Mesendoderm (in vitro differentiated cells): Measurements from ENCODE around the gene NDC1.
"Not testable (repeated sequence)": the region's sequence is repeated elsewhere in the genome, so short reads cannot be mapped to it uniquely, and the experiment has no call there.

Source experiments
- DNase-seq: peaks from one replicate; pipeline ENCODE4 v3.0.0; 2013
- H2AK5ac ChIP-seq: 2 replicates; pipeline ENCODE4 v1.6.1; 2013; ENCODE audit warnings: low read length, inconsistent platforms
- H2BK120ac ChIP-seq: 2 replicates; pipeline ENCODE4 v1.6.1; 2013; ENCODE audit warnings: low read depth, mild to moderate bottlenecking, low read length, moderate library complexity, mixed read lengths
- H2BK15ac ChIP-seq: replicated peaks from 2 replicates; pipeline ENCODE4 v1.6.1; 2013; ENCODE audit warnings: low read depth, mild to moderate bottlenecking, moderate library complexity
- H2BK5ac ChIP-seq: 2 replicates; pipeline ENCODE4 v1.6.1; 2013; ENCODE audit warnings: low read length, inconsistent platforms
- H3K18ac ChIP-seq: 2 replicates; pipeline ENCODE4 v1.6.1; 2013; ENCODE audit warnings: mild to moderate bottlenecking, low read length, mixed read lengths
- H3K23ac ChIP-seq: one replicate; pipeline ENCODE4 v1.6.1; 2013; ENCODE audit warnings: low read length
- H3K27ac ChIP-seq: 2 replicates; pipeline ENCODE4 v1.5.1; 2013; ENCODE audit warnings: low read depth, mild to moderate bottlenecking, inconsistent platforms, low read length, moderate library complexity
- H3K27me3 ChIP-seq: 2 replicates; pipeline ENCODE4 v1.6.1; 2013; ENCODE audit warnings: low read length, control low read depth, mild to moderate bottlenecking, inconsistent platforms; ENCODE audit not compliant: insufficient read depth, poor library complexity
- H3K36me3 ChIP-seq: 2 replicates; pipeline ENCODE4 v1.6.1; 2013; ENCODE audit warnings: low read length, inconsistent platforms; ENCODE audit not compliant: control insufficient read depth, insufficient read depth
- H3K4ac ChIP-seq: one replicate; pipeline ENCODE4 v1.6.1; 2013; ENCODE audit warnings: low read depth, mild to moderate bottlenecking, low read length, moderate library complexity
- H3K4me1 ChIP-seq: 2 replicates; pipeline ENCODE4 v1.6.1; 2013; ENCODE audit warnings: low read depth, low read length, inconsistent platforms; ENCODE audit not compliant: control insufficient read depth
- H3K4me2 ChIP-seq: 2 replicates; pipeline ENCODE4 v1.6.1; 2013; ENCODE audit warnings: low read length
- H3K4me3 ChIP-seq: 2 replicates; pipeline ENCODE4 v1.5.1; 2013; ENCODE audit warnings: mild to moderate bottlenecking, low read length
- H3K56ac ChIP-seq: one replicate; pipeline ENCODE4 v1.6.1; 2013; ENCODE audit warnings: low read length
- H3K79me1 ChIP-seq: 2 replicates; pipeline ENCODE4 v1.6.1; 2013; ENCODE audit warnings: low read length, inconsistent platforms
- H3K79me2 ChIP-seq: 2 replicates; pipeline ENCODE4 v1.6.1; 2013; ENCODE audit warnings: mild to moderate bottlenecking, low read length; ENCODE audit not compliant: control insufficient read depth, insufficient read depth
- H3K9ac ChIP-seq: 2 replicates; pipeline ENCODE4 v1.6.1; 2013; ENCODE audit warnings: low read length, inconsistent platforms
- H4K5ac ChIP-seq: one replicate; pipeline ENCODE4 v1.6.1; 2013; ENCODE audit warnings: low read length
- H4K8ac ChIP-seq: one replicate; pipeline ENCODE4 v1.6.1; 2013; ENCODE audit warnings: low read depth, mild to moderate bottlenecking, control low read depth, low read length, moderate library complexity
- WGBS: extraction: QIAGEN DNeasy Blood & Tissue Kit; methylation state at CpG from one replicate; pipeline ENCODE4 v1.1.7; 2013; ENCODE audit warnings: low lambda C conversion rate, missing lambda C conversion rate; ENCODE audit not compliant: insufficient coverage; ENCODE audit errors: extremely low coverage; 5-methylcytosine and 5-hydroxymethylcytosine counted together

NDC1 gene

GRCh38 chr1:53821380-53821779, 16.7 kb downstream of the NDC1 start:
- Histone ChIP-seq H3K4ac (no peak overlapping the region), H3K4me2 (no peak overlapping the region), H3K27me3 (no peaks in the 10 kb centered on the region), H3K18ac (no peak overlapping the region), H3K27ac (no peak overlapping the region), H3K23ac (no peak overlapping the region), H3K36me3 (peaks cover 6% of the 10 kb centered on the region), H3K56ac (no peak overlapping the region), H4K8ac (no peak overlapping the region), H2BK120ac (no peak overlapping the region), H2BK15ac (no peak overlapping the region), H2BK5ac (no peak overlapping the region), H3K9ac (no peak overlapping the region), H2AK5ac (no peak overlapping the region), H4K5ac (no peak overlapping the region), H3K79me2 (peaks cover 2% of the 10 kb centered on the region), H3K79me1 (peaks cover 2% of the 10 kb centered on the region), H3K4me1 (no peaks in the 10 kb centered on the region), H3K4me3 (no peak overlapping the region)
- DNase-seq, result no peak
- WGBS, result no CpG with 5 or more reads among the region's 5 CpGs

- Histone ChIP-seq H2BK120ac (no peak overlapping the region), H2BK5ac (no peak overlapping the region), H3K4me3 (no peak overlapping the region), H3K9ac (no peak overlapping the region), H3K4me2 (no peak overlapping the region), H4K5ac (no peak overlapping the region), H2BK15ac (no peak overlapping the region), H4K8ac (no peak overlapping the region), H3K27me3 (no peaks in the 10 kb centered on the region), H3K36me3 (peaks cover 4% of the 10 kb centered on the region), H3K79me1 (peaks cover 2% of the 10 kb centered on the region), H3K18ac (no peak overlapping the region), H3K79me2 (peaks cover 2% of the 10 kb centered on the region), H3K56ac (no peak overlapping the region), H3K4me1 (no peaks in the 10 kb centered on the region), H2AK5ac (no peak overlapping the region), H3K23ac (no peak overlapping the region), H3K27ac (no peak overlapping the region), H3K4ac (no peak overlapping the region)
- DNase-seq, result no peak
Observed at GRCh38 chr1:53819387-53819786, 18.7 kb downstream of the NDC1 start.

- not testable (repeated sequence) for H4K5ac ChIP-seq, DNase-seq, H3K18ac ChIP-seq, H4K8ac ChIP-seq, H3K56ac ChIP-seq, H2BK15ac ChIP-seq, H3K27ac ChIP-seq, H2AK5ac ChIP-seq, H3K9ac ChIP-seq, H2BK120ac ChIP-seq, H3K79me1 ChIP-seq, H3K79me2 ChIP-seq, H3K27me3 ChIP-seq, H3K4me1 ChIP-seq, H3K4me3 ChIP-seq, H3K36me3 ChIP-seq, H2BK5ac ChIP-seq, H3K23ac ChIP-seq, H3K4ac ChIP-seq, H3K4me2 ChIP-seq
- no CpG with 5 or more reads among the region's 1 CpG for WGBS
Observed at GRCh38 chr1:53816584-53816983, 21.5 kb downstream of the NDC1 start.

GRCh38 chr1:53815484-53815883, 22.6 kb downstream of the NDC1 start:
- H4K5ac ChIP-seq, H3K23ac ChIP-seq, H3K18ac ChIP-seq, H3K27me3 ChIP-seq, H3K4me1 ChIP-seq, H2BK120ac ChIP-seq, H3K56ac ChIP-seq, H3K79me1 ChIP-seq, H3K4ac ChIP-seq, H2BK15ac ChIP-seq, H2AK5ac ChIP-seq, H3K27ac ChIP-seq, H3K79me2 ChIP-seq, H3K4me2 ChIP-seq, H3K36me3 ChIP-seq, H3K9ac ChIP-seq, DNase-seq, H3K4me3 ChIP-seq, H2BK5ac ChIP-seq, H4K8ac ChIP-seq: not testable (repeated sequence)
- no CpG with 5 or more reads among the region's 1 CpG for WGBS

- no peak overlapping the region for H3K27ac ChIP-seq
- H3K27me3 ChIP-seq, result no peaks in the 10 kb centered on the region
- no peaks in the 10 kb centered on the region for H3K79me2 ChIP-seq
- H4K8ac ChIP-seq, result no peak overlapping the region
- H2BK15ac ChIP-seq, result no peak overlapping the region
- WGBS, result no CpG with 5 or more reads among the region's 4 CpGs
- H3K79me1 ChIP-seq, result no peaks in the 10 kb centered on the region
- H3K56ac ChIP-seq, result peak overlapping the region; percentile 50
- H3K4me3 ChIP-seq, result no peak overlapping the region
- no peak overlapping the region for H3K23ac ChIP-seq
- H3K9ac ChIP-seq, result no peak overlapping the region
- no peak overlapping the region for H2BK5ac ChIP-seq
- no peak overlapping the region for H3K4me2 ChIP-seq
- no peaks in the 10 kb centered on the region for H3K4me1 ChIP-seq
- no peak overlapping the region for H2BK120ac ChIP-seq
- DNase-seq, result peak; percentile 85
- H3K36me3 ChIP-seq, result no peaks in the 10 kb centered on the region
- no peak overlapping the region for H4K5ac ChIP-seq
- H3K4ac ChIP-seq, result no peak overlapping the region
- H3K18ac ChIP-seq, result no peak overlapping the region
- no peak overlapping the region for H2AK5ac ChIP-seq
Observed at GRCh38 chr1:53811414-53811851, 26.7 kb downstream of the NDC1 start.

GRCh38 chr1:53810497-53810896, 27.6 kb downstream of the NDC1 start:
- no peak overlapping the region for H2BK15ac ChIP-seq
- H3K4me2 ChIP-seq, result no peak overlapping the region
- no peaks in the 10 kb centered on the region for H3K79me2 ChIP-seq
- DNase-seq, result no peak
- no peak overlapping the region for H2AK5ac ChIP-seq
- H4K8ac ChIP-seq, result no peak overlapping the region
- no peak overlapping the region for H3K18ac ChIP-seq
- no peak overlapping the region for H2BK5ac ChIP-seq
- no peak overlapping the region for H3K9ac ChIP-seq
- no peak overlapping the region for H3K4ac ChIP-seq
- H3K4me3 ChIP-seq, result no peak overlapping the region
- H3K23ac ChIP-seq, result no peak overlapping the region
- H2BK120ac ChIP-seq, result no peak overlapping the region
- no peaks in the 10 kb centered on the region for H3K79me1 ChIP-seq
- no peaks in the 10 kb centered on the region for H3K4me1 ChIP-seq
- no peak overlapping the region for H3K56ac ChIP-seq
- no peak overlapping the region for H4K5ac ChIP-seq
- WGBS, result no CpG with 5 or more reads among the region's 2 CpGs
- H3K27me3 ChIP-seq, result no peaks in the 10 kb centered on the region
- no peaks in the 10 kb centered on the region for H3K36me3 ChIP-seq
- no peak overlapping the region for H3K27ac ChIP-seq
